Natural killer cell treated with Interleukin-12 subunit alpha and Interleukin-12 subunit beta and Interleukin-15 and Interleukin-18, amount 100 ng/mL, for 72 hours (primary cell): ENCODE measurements around the gene ADD1. TPM values are rescaled to one million over a fixed set of nuclear protein-coding genes. Genes with fewer than 3 reads are reported as not detected.
"Not testable (repeated sequence)": the region's sequence is repeated elsewhere in the genome, so short reads cannot be mapped to it uniquely, and the experiment has no call there.

Experiments used
- ATAC-seq, 2 donors: fragments of 150-1000 bp; cut with Tn5 transposase in 1 of 2; sonication (Bioruptor Pico), chemical (Tn5 transposase) in 1 of 2; 2 replicates each; pipeline ENCODE4 v1.10.0; 2021
- DNase-seq: peaks from one replicate; pipeline ENCODE4 v3.0.0; 2022; ENCODE audit warnings: low spot score
- H3K27ac Mint-ChIP-seq, 2 donors: 1 replicate in 1 of 2; 2 replicates in 1 of 2; pipeline ENCODE4 v1.8.0; 2022; ENCODE audit warnings: mixed read lengths in 2 of 2, mild to moderate bottlenecking in 1 of 2, moderate library complexity in 1 of 2
- H3K27me3 Mint-ChIP-seq, 2 donors: 1 replicate in 1 of 2; 2 replicates in 1 of 2; pipeline ENCODE4 v1.8.0; 2022; ENCODE audit warnings: mixed read lengths in 2 of 2
- H3K36me3 Mint-ChIP-seq: one replicate; pipeline ENCODE4 v1.8.0; 2022; ENCODE audit warnings: mixed read lengths
- H3K4me1 Mint-ChIP-seq, 2 donors: 1 replicate in 1 of 2; 2 replicates in 1 of 2; pipeline ENCODE4 v1.8.0; 2022; ENCODE audit warnings: low read depth in 2 of 2, mixed read lengths in 2 of 2, mild to moderate bottlenecking in 1 of 2
- H3K4me3 Mint-ChIP-seq: one replicate; pipeline ENCODE4 v1.8.0; 2022; ENCODE audit warnings: mixed read lengths
- H3K9me3 Mint-ChIP-seq: 2 replicates; pipeline ENCODE4 v1.8.0; 2022; ENCODE audit warnings: mixed read lengths
- total RNA-seq, 2 donors: library from RNA; stranded (reverse); gene quantifications; one replicate each; pipeline ENCODE4 v1.2.3, GENCODE V29; 2022

The ADD1 gene
- total RNA-seq, 2 donors from 2014 or later: 259 to 291 TPM

GRCh38 chr4:2915789-2916188 is 72.1 kb downstream of the ADD1 start:
- H3K36me3 Mint-ChIP-seq: peaks cover 34% of the 10 kb centered on the region
- H3K4me1 Mint-ChIP-seq: peaks cover 45 to 46% of the 10 kb centered on the region in 2 donors
- no peaks in the 10 kb centered on the region for H3K9me3 Mint-ChIP-seq
- no peak for ATAC-seq
- H3K4me3 Mint-ChIP-seq: no peak overlapping the region
- no peaks in the 10 kb centered on the region for H3K27me3 Mint-ChIP-seq
- H3K27ac Mint-ChIP-seq: no peak overlapping the region
- DNase-seq: no peak

GRCh38 chr4:2916696-2917095 is 73.1 kb downstream of the ADD1 start:
- DNase-seq, H3K4me3 Mint-ChIP-seq, ATAC-seq, H3K27me3 Mint-ChIP-seq, H3K9me3 Mint-ChIP-seq: not testable (repeated sequence)
- Mint-ChIP-seq H3K27ac (peak overlapping the region; percentile 12 to 20), H3K36me3 (peaks cover 39% of the 10 kb centered on the region), H3K4me1 (peaks cover 51 to 52% of the 10 kb centered on the region in 2 donors)

GRCh38 chr4:2918300-2918699 is 74.7 kb downstream of the ADD1 start:
- H3K27me3 Mint-ChIP-seq, DNase-seq, H3K4me3 Mint-ChIP-seq, ATAC-seq, H3K9me3 Mint-ChIP-seq: not testable (repeated sequence)
- peak overlapping the region; percentile 6 to 20 for H3K27ac Mint-ChIP-seq
- H3K36me3 Mint-ChIP-seq: peaks cover 44% of the 10 kb centered on the region
- peaks cover 62 to 63% of the 10 kb centered on the region in 2 donors for H3K4me1 Mint-ChIP-seq

GRCh38 chr4:2918714-2919113 is 75.1 kb downstream of the ADD1 start:
- H3K4me1 Mint-ChIP-seq: peaks cover 66 to 67% of the 10 kb centered on the region in 2 donors
- not testable (repeated sequence) for H3K4me3 Mint-ChIP-seq, H3K9me3 Mint-ChIP-seq, H3K27me3 Mint-ChIP-seq, ATAC-seq, DNase-seq
- peaks cover 44% of the 10 kb centered on the region for H3K36me3 Mint-ChIP-seq
- peak overlapping the region; percentile 6 to 20 for H3K27ac Mint-ChIP-seq

GRCh38 chr4:2922453-2923101 is 78.9 kb downstream of the ADD1 start:
- peak overlapping the region; percentile 63 for H3K4me3 Mint-ChIP-seq
- ATAC-seq (peak; percentile 55 to 59), DNase-seq (peak; percentile 76)
- H3K4me1 Mint-ChIP-seq: peaks cover 49 to 53% of the 10 kb centered on the region in 2 donors
- H3K9me3 Mint-ChIP-seq, H3K27me3 Mint-ChIP-seq: not testable (repeated sequence)
- H3K36me3 Mint-ChIP-seq: peaks cover 34% of the 10 kb centered on the region
- H3K27ac Mint-ChIP-seq: peak overlapping the region; percentile 89 to 92

GRCh38 chr4:2923141-2923551 is 79.5 kb downstream of the ADD1 start:
- ATAC-seq (peak; percentile 53 to 64), DNase-seq (peak; percentile 64)
- Mint-ChIP-seq H3K27ac (peak overlapping the region; percentile 89 to 92), H3K4me1 (peaks cover 44 to 47% of the 10 kb centered on the region in 2 donors), H3K36me3 (peaks cover 31% of the 10 kb centered on the region), H3K9me3 (no peaks in the 10 kb centered on the region), H3K4me3 (peak overlapping the region; percentile 63), H3K27me3 (no peaks in the 10 kb centered on the region)

- peaks cover 26% of the 10 kb centered on the region for H3K36me3 Mint-ChIP-seq
- no peak for DNase-seq
- peak overlapping the region; percentile 27 for H3K4me3 Mint-ChIP-seq
- no peak for ATAC-seq
- H3K9me3 Mint-ChIP-seq: no peaks in the 10 kb centered on the region
- H3K27ac Mint-ChIP-seq: peak overlapping the region; percentile 89 to 92
- H3K27me3 Mint-ChIP-seq: no peaks in the 10 kb centered on the region
- peaks cover 38 to 41% of the 10 kb centered on the region in 2 donors for H3K4me1 Mint-ChIP-seq
These were observed 80.1 kb downstream of the ADD1 start for GRCh38 chr4:2923668-2924173.

GRCh38 chr4:2924286-2924685 is 80.6 kb downstream of the ADD1 start:
- no peak for ATAC-seq
- no peaks in the 10 kb centered on the region for H3K9me3 Mint-ChIP-seq

GRCh38 chr4:2924765-2925301 is 81.2 kb downstream of the ADD1 start:
- DNase-seq: peak; percentile 39
- no peak overlapping the region for H3K4me3 Mint-ChIP-seq
- peaks cover 20% of the 10 kb centered on the region for H3K36me3 Mint-ChIP-seq

More at GRCh38 chr4:2924286-2924685, 80.6 kb downstream of the ADD1 start:
- no peak overlapping the region for H3K4me3 Mint-ChIP-seq
- peaks cover 26% of the 10 kb centered on the region for H3K36me3 Mint-ChIP-seq
- H3K4me1 Mint-ChIP-seq: peaks cover 37 to 42% of the 10 kb centered on the region in 2 donors
- H3K27me3 Mint-ChIP-seq: no peaks in the 10 kb centered on the region
- DNase-seq: peak; percentile 8
- peak overlapping the region in 1 of 2 donors; percentile 65 for H3K27ac Mint-ChIP-seq

GRCh38 chr4:2925496-2925895 is 81.9 kb downstream of the ADD1 start:
- no peak overlapping the region for H3K4me3 Mint-ChIP-seq
- H3K27ac Mint-ChIP-seq: peak overlapping the region in 1 of 2 donors; percentile 65
- no peaks in the 10 kb centered on the region for H3K9me3 Mint-ChIP-seq
- H3K4me1 Mint-ChIP-seq: peaks cover 24 to 32% of the 10 kb centered on the region in 2 donors
- H3K36me3 Mint-ChIP-seq: peaks cover 14% of the 10 kb centered on the region
- peak; percentile 39 for DNase-seq
- ATAC-seq: no peak
- H3K27me3 Mint-ChIP-seq: no peaks in the 10 kb centered on the region

More at GRCh38 chr4:2924765-2925301, 81.2 kb downstream of the ADD1 start:
- no peaks in the 10 kb centered on the region for H3K9me3 Mint-ChIP-seq
- peak overlapping the region in 1 of 2 donors; percentile 65 for H3K27ac Mint-ChIP-seq
- peaks cover 31 to 37% of the 10 kb centered on the region in 2 donors for H3K4me1 Mint-ChIP-seq
- no peak for ATAC-seq
- no peaks in the 10 kb centered on the region for H3K27me3 Mint-ChIP-seq

GRCh38 chr4:2925931-2926860 is 82.6 kb downstream of the ADD1 start:
- no peaks in the 10 kb centered on the region for H3K9me3 Mint-ChIP-seq
- H3K27ac Mint-ChIP-seq: peak overlapping the region in 1 of 2 donors; percentile 82
- DNase-seq (peak; percentile 29), ATAC-seq (no peak)
- no peaks in the 10 kb centered on the region for H3K27me3 Mint-ChIP-seq
- no peak overlapping the region for H3K4me3 Mint-ChIP-seq
- H3K36me3 Mint-ChIP-seq: peaks cover 9% of the 10 kb centered on the region
- peaks cover 20 to 27% of the 10 kb centered on the region in 2 donors for H3K4me1 Mint-ChIP-seq

GRCh38 chr4:2927016-2927695 is 83.5 kb downstream of the ADD1 start:
- H3K4me3 Mint-ChIP-seq: no peak overlapping the region
- peak overlapping the region in 1 of 2 donors; percentile 82 for H3K27ac Mint-ChIP-seq
- no peak for DNase-seq
- no peak for ATAC-seq
- H3K27me3 Mint-ChIP-seq: no peaks in the 10 kb centered on the region
- no peaks in the 10 kb centered on the region for H3K9me3 Mint-ChIP-seq
- H3K4me1 Mint-ChIP-seq: peaks cover 17 to 24% of the 10 kb centered on the region in 2 donors
- peaks cover under 1% of the 10 kb centered on the region for H3K36me3 Mint-ChIP-seq

- H3K27ac Mint-ChIP-seq: peak overlapping the region; percentile 47 to 53
- no peaks in the 10 kb centered on the region for H3K36me3 Mint-ChIP-seq
- H3K9me3 Mint-ChIP-seq: no peaks in the 10 kb centered on the region
- H3K4me3 Mint-ChIP-seq: no peak overlapping the region
- ATAC-seq (no peak), DNase-seq (no peak)
- no peaks in the 10 kb centered on the region for H3K27me3 Mint-ChIP-seq
- peaks cover 16 to 21% of the 10 kb centered on the region in 2 donors for H3K4me1 Mint-ChIP-seq
These were observed 84.0 kb downstream of the ADD1 start for GRCh38 chr4:2927696-2928075.
